Jurkat, Clone E6-1 (cell line): ENCODE results near the gene TMPRSS6. TPM values are rescaled to one million over a fixed set of nuclear protein-coding genes. Genes with fewer than 3 reads are reported as not detected.

ENCODE experiments used
- DNase-seq: peaks from one replicate; pipeline ENCODE4 v3.0.0-alpha.2; 2011; ENCODE audit warnings: low read depth, low spot score
- H3K4me3 ChIP-seq: 2 replicates; pipeline ENCODE4 v1.5.1; 2011; ENCODE audit warnings: mild to moderate bottlenecking, low read length, control low read depth, moderate library complexity
- polyA plus RNA-seq: library from polyadenylated mRNA; unstranded; fragments of >200 nt; gene quantifications from one replicate; pipeline ENCODE4 v1.2.1, GENCODE V29; 2012; ENCODE audit warnings: missing spikeins; ENCODE audit not compliant: insufficient read length, insufficient read depth

Gene TMPRSS6
- 0.27 TPM for polyA plus RNA-seq

DNA sequence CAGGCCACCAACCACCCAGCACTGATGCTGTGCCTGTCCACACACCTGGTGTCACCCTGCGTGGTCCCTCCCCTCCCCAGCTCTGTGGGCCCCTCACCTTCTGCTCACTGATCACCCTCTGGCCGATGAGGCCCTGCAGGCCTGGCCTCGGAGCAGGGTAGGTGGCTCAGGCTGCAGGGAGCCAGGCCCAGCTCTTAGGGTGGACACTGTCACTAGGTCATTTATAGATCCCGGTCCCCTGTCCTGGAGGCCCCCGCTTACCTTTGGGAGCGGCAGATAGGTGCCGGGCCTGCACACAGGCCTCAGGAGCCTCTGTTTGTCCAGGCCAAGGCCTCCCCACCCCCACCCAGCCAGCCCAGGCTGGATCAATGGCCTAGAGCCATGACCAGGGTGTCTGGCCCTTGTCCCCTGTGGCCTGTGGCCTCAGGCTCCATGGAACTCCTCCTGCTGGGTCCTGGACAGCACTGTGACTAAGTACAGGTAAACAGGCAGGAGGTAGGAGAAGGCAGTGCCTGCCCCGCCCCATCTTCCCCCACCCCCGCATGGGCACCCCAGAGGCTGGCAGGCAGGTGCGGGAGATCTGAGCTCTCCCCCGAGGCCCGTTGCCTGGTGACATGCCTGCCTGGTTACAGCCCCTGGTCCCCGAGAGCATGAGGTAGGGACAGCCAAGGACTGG lies at the start of gene TMPRSS6:
Gene TMPRSS6, minus strand, starts transcription at position 472 of the 676 bp plus-strand sequence. CDS start 6,296 bp downstream, outside the sequence.
- no peak within 1 kb of the TSS for H3K4me3 ChIP-seq
- DNase-seq = no peak

DNA sequence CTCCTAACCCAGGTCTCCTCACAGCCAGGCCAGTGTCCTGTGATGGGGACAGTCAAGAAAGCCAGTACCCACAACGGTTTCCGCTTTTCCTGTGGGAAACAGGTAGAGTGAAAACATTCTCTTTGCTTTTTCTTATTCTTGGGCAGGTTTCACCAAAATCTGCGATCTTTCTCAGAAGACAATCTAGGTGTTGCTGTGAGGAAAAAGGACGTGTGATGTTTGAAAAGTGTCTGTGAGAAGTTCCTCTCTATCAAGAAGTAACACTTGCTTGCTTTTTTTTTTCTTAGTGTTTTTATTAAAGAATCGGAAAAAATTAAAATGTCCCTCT lies 49.4 kb upstream of the TMPRSS6 start:
- H3K4me3 ChIP-seq = no peak overlapping the region
- DNase-seq = no peak

DNA sequence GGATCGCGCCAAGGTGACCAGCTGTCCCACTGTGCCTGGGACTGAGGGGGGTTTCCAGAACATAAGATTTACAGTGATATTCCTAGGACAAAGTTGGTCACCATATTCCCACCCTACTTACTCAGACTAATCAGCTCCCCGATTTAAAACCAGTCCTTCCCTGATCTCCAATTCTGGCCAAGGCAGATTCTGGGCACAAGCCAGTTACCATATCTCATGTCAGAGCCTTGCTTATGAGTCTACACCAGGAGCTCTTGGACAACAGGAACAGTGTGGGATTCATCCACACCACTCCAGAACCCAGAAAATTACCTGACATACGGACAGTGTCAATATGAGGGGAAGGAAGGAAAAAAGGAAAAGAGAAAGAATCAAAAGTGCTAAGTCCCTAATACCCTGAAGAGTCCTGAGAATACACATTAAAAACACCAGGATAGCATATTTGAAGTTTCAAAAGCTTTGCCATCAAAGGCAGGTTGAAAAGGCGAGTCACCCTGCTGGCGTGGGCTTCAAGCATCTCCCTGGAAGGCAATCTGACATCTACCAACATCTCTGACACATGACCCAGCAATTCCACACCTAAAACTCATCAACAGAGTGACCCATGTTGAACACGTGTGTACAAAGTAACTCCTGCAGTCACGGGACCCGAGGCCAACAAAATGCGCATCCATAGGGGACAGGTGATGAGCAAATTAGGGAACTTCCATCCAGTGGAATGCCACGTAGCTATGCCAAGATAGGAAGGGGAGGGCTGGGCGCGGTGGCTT lies 48.2 kb upstream of the TMPRSS6 start:
- no peak for DNase-seq
- H3K4me3 ChIP-seq = no peak overlapping the region

DNA sequence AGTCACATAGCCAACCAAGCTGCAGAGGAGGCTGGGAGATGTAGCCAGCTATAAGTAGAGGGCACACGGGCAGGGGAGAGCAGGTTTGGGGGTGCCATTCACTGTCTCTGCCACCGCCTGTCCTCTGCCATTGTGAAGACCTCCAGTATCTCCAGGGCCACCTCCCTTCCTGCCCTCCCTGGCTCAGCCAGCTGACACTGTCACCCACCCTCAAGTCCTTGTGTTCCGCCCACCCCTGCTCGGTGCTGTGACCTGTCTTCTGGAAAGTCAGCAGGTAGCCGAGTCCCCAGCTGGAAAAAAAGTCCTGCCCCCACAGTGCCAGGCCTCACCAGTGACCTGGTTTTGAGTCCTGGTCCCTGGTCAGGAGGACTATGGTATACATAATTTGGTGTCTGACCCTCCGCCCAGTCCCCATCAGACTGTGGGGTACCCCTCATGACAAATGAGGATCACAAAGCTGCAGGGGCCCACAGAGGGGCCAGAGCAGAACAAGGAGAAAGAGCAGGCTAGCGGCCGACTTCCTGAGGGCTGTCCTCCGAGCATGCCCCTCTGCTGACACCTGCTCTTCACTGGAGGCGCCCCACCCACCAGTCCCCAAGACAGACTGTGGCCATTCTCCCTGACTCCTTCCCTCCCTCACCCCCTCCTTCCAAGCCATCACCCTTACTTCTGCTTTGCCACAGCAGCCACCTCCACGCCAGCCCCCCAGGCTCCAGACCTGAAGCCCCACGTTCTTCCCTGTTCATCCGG lies 47.3 kb upstream of the TMPRSS6 start:
- DNase-seq = no peak

DNA sequence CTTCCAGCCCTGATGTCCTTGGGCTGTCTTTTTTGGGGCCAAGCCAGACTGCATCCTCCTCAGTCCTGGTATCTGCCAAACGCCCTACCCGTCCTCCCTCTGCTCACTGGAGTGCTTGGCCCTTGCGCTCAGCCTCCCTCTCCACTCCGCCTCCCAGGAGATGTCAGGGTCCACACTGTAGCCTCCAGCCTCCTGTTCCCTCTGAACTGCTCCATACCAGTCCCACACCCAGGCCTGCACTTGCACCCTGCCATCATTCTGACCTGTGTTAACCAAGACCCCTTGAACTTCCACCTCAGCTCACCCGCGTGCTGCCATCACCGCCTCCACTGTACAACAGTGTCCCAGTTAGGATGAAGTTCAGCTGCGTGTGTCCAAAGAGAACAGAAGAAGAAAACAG lies 46.5 kb upstream of the TMPRSS6 start:
- no peak overlapping the region for H3K4me3 ChIP-seq

More for the DNA sequence above, 47.3 kb upstream of the TMPRSS6 start:
- H3K4me3 ChIP-seq = no peak overlapping the region

DNA sequence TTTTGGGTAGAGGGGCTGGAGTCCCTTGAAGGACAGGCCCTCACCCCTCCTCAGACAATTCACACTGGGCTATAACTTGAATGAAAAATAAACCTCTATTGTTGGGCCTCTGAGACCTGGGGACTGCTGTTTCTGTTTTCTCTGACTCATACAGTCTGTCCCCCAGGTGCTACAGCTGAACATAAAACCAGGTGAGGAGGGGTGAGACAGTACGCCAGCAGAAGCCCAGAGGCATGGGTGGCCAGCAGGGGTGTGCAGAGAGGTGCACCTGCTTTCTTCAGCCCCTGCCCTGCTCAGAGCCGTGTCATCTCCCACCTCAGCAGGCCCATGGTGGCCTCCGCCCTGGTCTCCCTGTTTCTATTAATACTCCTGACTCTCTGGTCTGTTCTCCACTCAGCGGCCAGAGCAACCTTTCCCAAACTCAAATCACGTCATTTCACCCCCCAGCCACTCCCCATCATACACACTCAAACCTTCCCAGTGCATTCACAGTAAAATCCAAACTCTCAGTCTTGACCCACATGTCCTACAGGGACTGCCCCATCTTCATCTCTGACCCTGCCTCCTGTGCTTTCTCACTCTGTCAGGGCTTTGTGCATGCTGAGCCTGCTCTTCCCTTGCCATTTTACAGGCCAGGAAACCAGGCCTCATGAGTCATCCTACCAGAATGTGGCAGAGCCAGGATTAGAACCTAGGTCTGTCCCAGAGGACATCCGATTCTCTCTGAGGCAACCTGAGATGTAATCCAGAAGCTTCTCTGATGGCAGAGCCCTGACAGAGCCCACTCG lies 45.6 kb upstream of the TMPRSS6 start:
- DNase-seq = no peak
- H3K4me3 ChIP-seq = no peak overlapping the region

More for the DNA sequence above, 46.5 kb upstream of the TMPRSS6 start:
- DNase-seq = no peak

DNA sequence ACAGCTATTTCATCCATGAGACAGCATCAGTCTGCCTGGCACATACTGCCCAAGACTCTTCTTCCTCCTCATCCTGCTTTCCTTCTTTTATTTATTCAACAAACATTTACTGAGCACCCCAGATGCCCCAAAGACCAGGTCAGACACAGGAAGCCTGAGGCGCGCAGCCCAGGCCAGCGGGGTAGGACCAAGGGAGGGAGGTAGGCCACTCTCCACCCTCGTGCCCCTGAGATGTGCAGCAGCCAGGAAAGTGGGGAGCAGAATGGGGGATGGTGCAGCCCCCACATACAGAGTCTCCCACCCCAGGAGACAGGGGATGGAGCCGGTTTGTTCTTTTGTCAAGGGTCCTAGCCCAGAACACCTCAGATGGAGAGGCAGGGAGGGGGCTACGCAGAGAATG lies 44.4 kb upstream of the TMPRSS6 start:
- H3K4me3 ChIP-seq = no peak overlapping the region

DNA sequence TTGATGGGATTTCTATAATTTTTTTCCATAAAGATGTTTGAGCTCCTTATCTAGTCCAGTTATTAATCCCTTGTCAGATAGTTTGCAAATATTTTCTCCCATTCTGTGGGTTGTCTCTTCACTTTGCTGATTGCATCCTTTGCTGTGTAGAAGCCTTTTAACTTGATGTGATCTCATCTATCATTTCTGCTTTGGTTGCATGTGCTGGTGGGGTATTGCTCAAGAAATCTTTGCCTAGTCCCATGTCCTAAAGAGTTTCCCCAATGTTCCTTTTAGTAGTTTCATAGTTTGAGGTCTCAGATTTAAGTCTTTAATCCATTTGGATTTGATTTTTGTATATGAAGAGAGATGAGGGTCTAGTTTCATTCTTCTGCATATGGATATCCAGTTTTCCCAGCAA lies 41.9 kb upstream of the TMPRSS6 start:
- no peak for DNase-seq
- H3K4me3 ChIP-seq = no peak overlapping the region

More for the DNA sequence above, 44.4 kb upstream of the TMPRSS6 start:
- DNase-seq = no peak

DNA sequence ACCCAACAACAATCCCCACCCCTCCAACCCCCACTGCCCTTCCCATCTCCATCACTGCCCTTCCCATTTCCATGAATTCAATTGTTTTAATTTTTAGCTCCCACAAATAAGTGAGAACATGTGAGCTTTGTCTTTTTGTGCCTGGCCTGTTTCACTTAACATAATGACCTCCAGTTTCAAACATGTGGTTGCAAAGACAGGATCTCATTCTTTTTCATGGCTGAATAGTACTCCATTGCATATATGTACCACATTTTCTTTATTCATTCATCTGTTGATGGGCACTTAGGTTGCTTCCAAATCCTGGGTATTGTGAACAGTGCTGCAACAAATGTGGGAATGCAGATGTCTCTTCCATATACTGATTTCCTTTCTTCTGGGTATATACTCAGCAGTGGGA lies 41.2 kb upstream of the TMPRSS6 start:
- no peak overlapping the region for H3K4me3 ChIP-seq
- DNase-seq = no peak

DNA sequence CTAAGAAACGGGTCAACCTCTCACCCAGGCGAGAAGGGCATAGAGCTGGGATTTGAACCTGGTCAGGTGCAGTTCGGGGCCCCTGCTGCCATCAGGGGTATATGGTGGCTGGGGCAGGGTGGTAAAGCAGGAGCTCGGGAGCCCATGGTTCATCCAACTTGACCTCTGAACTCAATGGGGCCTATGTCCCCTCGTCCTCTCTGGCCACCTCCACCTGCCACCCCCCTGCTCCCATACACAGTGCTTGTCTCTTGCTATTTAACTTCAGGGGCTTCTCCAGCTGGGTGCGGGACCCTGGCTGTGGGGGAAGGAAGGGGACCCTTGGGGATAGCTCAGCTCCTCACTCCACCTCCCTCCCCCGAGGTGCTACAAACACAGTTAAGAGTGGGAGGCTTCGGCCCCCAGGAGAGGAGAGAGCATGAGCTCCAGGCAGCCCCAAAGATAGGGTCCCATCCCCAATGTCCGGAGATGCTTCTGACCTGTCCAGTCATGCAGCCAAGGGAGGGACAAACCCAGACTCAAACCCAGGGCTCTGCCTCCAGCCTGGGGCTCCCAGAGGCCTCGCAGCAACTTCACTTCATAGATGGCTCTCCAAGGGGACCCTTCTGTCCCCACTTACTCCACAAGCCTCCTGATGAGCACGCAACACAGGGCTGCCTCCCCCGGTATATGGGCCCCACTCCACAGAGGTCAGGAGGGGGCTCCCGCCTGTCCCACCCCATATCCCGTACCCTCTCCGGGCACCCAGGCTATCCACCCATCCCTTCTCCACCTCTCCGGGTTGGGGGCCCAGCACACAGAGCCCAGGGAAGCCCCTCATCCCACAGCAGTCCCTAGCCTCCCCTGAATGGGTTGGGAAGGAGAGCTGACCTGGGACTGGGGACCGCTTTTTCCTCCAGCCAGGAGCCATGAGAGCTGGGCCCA lies 39.5 kb upstream of the TMPRSS6 start:
- no peak overlapping the region for H3K4me3 ChIP-seq
- no peak for DNase-seq

DNA sequence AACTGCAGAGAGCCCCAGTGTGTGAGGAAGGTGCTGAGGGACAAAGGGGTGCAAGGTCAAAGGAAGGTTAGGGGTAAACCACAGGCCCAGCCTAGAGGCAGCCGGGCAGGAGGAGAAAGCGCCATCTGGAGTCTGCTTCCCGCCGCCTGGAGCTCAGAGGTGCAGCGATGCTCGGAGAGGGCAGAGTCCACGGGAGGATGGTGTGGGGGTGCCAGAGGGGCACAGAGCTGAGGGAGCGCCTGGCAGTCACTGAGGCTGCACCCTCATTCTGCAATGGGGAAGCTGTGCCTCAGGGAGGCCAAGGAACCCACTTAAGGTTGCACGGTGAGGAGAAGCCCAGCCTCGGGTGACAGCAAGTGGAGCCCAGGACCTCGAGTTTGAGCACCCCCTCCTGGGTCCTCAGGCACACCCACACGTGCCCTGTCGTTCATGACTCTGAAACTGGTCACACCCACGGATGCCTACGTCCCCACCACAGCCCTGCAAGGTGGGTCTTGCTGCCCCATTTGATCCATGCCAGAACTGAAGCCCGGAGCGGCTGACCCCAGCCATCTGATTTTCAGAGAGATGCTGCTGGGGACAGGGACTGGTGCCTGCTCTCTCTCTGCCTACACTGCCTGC lies 38.6 kb upstream of the TMPRSS6 start:
- no peak overlapping the region for H3K4me3 ChIP-seq
- no peak for DNase-seq

DNA sequence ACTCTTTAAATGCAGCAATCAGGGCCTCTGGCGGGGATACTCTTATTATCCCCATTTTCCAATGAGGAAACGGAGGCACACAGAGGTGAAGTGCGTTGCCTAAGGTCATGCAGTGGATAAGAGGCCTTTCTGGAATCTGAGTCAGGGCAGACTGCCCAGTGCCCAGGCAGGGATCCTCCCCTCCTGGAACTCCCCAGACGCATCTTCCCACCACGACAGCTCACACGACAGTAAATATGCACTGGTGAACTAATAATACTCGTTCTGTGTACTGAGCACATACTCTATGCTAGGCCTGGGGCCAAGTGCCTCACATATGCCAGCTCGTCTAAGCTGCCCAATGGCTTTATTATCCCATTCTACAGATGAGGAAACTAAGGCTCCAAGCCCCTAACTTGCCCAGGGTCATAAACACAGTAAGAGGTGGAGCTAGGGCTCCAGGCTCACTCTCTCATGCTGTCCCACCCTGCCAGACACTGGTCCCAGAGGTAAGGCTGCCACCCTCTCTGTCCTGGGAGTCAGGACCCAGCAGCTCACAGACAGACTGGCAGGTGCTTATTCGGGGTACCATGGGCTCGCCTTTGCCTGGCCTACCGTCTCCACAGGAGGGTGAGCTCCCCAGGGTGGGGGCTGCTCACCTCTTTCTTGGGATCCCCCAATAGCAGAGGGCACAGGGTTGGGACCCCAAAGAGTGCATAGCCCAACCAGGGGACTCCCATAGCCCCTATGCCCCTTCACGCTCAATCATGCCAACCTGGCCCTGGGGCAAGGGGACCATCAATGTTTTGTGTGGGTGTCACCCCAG lies 37.9 kb upstream of the TMPRSS6 start:
- H3K4me3 ChIP-seq = no peak overlapping the region
- DNase-seq = no peak

DNA sequence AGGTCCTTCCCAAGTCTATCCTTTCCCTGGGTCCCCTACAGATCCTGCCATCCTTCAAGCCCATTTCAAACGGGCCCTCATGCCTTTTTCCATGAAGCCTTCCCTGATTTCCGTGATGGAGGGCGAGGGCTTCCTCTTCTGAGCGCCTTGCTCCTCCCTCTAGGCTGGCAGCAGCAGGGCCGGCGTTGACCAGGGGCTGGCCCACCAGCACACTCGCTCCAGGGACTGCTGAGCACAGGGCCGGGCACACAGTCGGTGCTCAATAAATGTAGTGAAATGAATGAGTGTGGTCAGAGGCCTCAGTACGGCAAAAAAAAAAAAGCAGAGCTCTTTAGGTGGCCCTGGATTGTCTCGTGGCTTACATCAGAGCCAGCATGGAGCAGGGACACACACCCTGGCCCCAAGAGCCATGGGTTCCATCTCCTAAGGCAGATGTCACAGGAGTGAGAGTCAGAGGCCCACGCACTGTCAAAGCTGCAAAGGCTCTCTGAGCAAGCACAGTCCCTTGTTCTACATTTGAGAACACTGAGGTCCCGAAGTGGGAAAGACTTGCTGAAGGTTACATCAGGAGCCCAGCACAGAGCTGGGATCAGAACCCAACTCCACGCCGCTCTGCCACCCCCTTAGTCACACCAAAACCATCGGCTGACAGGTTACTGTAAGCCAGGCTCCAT lies 37.1 kb upstream of the TMPRSS6 start:
- H3K4me3 ChIP-seq = no peak overlapping the region
- no peak for DNase-seq

DNA sequence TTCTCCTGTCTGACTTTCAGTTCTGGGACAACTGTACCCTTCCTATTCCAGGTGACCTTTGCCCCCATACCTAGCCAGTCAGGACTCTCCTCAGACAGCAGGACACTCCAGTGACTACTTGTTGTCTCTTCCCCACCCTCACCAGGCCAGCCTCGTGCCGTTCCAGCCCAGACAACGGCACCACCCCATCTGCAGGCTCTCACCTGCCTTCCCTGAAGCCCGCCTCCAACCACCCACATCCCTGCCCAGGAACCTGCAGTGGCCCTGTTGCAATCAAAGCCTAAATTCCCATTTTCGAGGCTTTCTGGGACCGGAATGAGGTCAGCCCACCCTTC lies 36.5 kb upstream of the TMPRSS6 start:
- DNase-seq = no peak

DNA sequence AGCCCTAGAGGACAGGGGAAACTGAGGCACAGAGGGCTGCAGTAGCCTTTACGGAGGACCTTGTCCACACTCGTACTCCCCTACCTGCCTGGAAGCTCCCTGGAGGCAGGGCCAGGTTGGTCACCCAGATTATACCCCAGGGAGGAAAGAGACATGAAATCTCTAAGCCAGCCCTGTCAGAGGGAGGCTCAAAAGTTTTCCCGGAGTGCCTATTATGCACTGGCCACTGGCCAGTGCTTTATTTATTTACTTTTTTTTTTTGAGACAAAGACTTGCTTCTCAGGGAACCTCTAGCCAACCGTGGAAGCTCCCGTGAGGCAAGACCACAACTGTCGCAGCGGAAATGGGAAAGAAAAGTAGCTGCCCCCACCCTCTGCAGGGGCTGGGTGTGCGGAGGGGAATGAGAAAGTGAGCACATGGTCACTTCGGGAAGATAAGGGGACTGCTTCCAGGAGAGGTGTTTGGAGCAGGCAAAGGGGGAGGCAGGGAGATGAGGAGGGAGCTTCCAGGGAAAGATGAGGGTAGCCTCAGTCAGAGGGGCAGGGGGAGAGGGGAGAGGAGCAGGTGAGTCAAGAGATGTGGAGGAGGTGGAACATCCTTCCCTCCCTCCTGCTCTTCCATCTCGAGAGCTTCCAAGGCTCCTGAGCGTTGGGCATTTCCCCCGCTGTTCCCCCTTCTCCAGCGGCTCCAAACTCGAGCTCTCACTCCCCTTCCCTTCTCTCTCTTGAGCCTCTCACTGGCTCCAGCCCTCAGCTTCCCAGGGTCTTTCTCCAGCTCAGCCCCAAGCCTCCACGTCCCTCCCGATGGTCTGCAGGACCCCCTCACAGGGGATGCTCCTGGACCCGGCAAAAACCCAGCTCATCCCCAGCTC lies 35.9 kb upstream of the TMPRSS6 start:
- DNase-seq = no peak
- no peak overlapping the region for H3K4me3 ChIP-seq

More for the DNA sequence above, 36.5 kb upstream of the TMPRSS6 start:
- H3K4me3 ChIP-seq = no peak overlapping the region

DNA sequence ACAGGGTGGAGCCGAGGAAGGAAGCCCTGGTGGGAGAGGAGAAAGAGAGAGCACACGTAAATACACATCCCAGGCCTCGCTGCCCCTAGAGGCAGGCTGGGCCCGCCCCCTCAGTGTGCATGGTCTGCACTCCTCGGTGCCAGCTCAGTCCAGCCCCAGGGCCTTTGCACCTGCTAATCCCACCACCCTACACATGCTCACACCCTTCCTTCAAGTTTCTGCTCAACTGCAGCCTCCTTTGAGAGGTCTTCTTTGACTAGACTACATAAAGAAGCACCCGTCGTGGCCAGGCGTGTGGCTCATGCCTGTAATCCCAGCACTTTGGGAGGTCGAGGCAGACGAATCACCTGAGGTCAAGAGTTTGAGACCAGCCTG lies 34.7 kb upstream of the TMPRSS6 start:
- no peak overlapping the region for H3K4me3 ChIP-seq
- DNase-seq = no peak
